HG02642 (cell line): ENCODE data around the gene SPRED2.

Experiments
- ATAC-seq: cut with Tn5 transposase; IDR thresholded peaks from one replicate; pipeline ENCODE4 v1.9.1; 2021; ENCODE audit warnings: mild to moderate bottlenecking; ENCODE audit not compliant: unreplicated experiment, poor library complexity

The SPRED2 gene

DNA sequence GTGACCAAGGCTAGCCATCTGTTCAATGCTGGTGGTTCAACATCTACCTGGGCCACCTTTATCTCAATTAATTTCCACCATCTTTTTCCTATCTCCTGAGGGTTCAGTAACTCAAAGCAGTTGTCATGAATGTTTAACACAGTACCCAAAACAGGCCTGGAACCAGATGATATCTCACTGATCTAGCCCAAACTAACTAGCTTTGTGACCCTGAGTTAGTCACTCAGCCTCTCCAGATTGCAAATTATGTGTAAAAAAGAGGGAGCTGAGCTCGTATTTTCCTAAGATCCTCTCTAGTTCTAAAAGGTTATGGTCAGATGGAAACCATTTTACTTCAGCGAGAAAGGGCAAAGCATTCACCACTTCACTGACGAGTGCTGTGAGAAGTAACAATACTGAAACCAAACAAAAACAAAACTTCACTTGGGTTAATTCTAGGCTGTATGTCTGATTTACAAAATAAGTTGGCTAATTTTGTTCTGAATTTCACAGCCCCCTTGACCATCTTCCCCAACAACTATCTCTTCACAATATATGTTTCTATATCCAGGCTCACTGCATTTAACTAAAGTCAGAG is 14.8 kb downstream of the SPRED2 start:
- ATAC-seq = no peak

DNA sequence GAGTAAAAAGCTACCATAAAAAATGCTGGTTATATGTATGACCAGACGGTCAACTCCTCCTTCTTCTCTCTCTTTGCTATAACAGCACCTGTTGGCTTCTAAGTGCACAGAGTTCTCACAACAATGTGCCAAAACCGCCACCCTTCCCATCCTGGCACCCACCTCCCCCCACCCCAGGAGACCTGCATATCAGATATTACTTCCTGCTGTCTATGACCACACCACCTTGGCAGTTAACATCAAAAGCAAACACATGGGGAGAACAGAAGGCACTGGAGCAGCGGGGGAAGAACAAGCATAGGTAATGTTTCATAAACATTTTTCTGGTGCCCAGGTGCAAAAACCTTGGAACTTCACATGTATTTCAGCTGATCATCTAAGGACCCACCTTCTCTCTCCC is 15.5 kb downstream of the SPRED2 start:
- no peak for ATAC-seq

DNA sequence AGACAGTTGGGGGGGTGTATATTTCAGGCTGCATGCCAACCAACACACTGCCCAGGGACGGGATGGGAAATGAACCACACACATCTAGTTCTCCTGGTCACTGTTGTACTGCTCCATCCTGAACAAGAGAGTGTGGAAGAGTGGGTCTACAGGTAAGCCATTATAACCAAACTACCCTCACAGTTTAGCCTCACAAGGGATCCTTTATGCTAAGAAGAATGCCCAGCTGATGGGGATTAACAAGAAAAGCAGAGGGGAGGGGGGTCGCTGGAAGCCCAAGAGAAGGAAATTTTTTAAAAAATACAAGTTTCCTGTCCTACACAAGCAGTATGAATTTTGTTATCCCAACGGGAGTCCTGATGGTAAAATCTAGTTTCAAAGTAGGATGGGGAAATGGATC is 16.1 kb downstream of the SPRED2 start:
- no peak for ATAC-seq

DNA sequence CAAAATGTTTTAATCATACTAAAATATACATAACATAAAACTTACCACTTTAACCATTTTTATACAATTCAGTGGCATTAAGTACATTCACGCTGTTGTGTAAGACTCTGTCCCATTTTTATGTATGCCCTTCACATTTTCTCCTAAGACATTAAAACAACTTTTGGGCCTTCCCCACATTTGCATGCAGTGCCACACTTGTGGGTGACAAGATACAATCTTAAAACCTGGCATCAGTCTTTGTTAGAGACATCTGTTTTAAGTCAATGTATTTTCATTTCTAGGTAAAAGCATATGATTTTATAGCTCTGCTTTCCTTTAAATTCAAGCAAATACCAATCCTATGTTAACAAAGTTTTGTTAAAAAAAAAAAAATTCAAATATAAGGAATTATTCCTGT is 17.3 kb downstream of the SPRED2 start:
- no peak for ATAC-seq

DNA sequence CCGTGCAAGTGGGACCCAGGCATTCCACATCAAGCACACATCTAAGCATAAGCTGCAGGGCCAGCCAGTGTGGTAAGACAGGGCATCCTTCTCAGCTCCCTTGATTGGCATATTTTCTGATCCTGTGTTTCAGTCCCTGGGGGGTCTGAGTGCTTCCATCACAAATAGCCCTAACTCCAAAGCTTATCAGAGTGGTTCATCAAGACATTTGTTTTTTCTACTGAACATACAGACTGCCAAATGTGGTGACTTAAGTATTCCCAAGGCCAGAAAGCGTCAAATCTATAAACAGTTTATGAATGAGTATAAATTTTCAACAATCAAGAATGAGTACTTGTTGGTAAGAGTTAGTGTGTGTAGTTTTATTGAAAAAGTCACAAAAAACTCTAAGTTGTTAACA is 18.8 kb downstream of the SPRED2 start:
- no peak for ATAC-seq

DNA sequence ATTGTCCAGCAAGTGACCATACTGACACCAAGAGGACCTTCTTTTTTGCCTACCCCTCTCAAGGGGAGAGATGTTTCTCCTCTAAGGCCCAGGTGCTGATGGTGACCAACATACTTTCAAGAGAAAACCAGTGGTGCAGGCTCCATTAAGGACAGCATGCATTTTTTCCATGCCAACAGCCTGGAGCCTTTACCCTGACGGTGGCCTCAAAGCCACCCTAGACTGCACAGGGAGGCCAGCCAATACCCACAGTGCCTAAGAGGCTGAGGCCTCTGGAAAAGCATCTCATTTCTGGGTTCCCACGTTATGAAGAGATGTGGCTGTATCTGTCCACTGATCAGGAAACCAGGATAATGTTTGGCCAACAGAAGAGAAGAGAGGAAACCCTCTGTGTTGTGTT is 19.3 kb downstream of the SPRED2 start:
- no peak for ATAC-seq

DNA sequence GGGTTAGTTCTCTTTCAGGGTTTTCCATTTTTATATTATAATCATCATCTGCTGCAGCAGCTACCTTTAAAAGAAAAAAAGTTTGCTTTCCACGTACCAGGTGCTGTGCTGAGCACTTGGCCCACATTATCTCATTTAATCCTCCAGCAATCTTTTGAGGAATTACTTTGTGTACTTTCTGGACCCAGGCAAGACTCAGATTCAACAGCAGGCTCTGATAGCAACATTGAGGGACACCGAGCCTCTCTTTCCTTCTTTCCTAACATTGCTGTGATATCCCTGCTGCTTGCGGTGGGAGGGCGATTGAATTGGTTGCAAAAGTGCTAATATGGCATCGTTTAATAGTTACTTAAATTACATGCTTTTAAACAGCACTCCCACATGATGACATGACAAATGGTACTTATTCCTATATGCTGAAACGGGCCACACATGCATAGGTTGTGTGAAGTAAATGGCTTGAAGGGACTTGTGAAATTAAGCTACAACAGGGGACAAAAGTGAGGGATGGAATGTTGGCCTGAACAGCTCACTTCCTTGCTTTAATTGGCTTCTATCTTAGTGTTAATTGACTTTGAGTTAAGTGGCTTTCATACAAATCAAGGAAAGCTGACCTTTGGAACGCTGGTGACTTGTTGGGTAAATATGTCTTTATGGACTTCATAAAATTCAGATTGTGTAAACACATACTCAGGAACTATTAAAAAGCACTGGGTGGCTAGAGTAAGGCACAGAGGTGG is 21.2 kb downstream of the SPRED2 start:
- ATAC-seq = no peak

DNA sequence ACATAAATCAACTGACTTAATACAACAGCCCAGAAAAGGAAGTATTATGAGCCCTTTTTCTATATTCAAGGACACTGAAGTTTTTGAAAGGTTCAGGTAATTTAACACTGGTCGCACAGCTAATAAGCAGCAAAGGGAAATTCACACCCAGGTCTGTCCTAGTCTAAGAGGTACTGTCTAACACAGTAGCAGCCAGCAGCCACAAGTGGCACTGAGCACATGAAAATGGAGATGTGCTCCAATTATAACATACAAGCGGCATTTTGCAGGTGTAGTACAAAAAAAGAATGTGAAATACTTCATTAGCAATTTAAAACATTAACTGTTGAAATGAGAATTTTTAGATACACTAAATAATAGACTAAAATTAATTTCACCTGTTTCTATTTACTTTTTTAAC is 23.4 kb downstream of the SPRED2 start:
- ATAC-seq = no peak

DNA sequence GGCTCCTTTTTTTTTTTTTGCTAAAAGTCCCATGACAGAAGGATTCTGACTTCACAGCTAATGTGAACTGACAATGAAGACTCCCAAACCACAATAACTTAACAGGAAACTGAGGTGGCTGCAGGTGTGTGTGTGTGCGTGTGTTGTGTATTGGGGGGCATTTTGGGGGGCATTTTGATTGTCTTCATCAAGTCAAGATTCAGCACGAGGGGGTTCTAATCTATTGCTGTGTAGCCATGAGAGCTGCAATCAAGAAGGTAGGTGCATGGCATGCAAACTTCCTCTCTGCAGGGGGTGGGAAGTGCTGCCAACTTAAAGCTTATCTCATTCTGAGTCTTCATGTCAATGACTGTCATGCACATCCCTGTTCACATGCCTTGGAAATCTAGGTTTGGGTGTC is 25.2 kb downstream of the SPRED2 start:
- no peak for ATAC-seq

DNA sequence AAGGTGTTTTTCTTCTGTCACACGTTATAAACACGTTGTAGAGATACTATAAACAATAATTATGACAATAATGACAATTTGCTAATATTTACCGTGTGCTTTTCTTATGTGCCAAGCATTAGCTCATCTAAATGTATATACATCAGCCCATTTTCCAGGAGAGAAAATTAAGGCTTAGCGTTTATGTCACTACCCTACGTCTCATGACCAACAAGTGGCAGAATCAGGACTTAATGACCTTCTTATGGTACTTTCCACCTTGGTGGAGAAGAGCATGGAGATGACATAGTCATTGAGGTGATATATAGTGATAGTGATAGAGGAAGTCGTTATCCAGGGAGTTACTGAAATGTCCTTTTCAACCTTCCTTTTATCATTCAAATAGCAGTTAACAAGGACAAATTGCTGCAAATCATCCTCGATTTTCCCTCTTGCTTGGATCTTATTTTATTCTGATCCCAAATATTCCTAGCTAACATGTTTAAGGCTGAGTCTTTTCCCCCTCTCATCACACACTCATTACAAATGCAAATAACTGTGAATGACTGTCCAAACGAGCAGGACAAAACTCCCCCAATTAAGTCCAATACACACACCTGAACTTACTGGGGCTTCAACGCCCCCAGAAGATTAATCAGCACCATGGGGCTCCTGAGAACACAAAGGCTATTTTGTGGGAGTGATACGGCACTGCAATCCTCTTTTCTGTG is 27.3 kb downstream of the SPRED2 start:
- no peak for ATAC-seq

DNA sequence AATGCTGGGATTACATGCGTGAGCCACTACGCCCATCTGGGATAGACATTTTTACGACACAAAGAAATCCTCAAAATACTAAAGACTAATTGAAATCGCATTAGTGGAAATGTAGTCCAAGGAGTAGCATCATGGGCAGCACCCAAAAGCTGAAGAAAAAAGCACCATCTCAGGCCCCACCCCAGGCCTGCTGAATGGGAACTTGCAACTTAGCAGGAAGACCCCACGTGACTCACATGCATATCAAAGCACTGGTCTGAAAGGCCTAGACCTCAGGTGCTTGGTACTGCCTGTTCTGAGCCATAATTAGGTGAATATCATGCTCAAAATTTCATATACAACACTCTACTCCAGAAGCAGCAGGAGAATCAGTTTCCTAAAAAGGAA is 28.9 kb downstream of the SPRED2 start:
- no peak for ATAC-seq

DNA sequence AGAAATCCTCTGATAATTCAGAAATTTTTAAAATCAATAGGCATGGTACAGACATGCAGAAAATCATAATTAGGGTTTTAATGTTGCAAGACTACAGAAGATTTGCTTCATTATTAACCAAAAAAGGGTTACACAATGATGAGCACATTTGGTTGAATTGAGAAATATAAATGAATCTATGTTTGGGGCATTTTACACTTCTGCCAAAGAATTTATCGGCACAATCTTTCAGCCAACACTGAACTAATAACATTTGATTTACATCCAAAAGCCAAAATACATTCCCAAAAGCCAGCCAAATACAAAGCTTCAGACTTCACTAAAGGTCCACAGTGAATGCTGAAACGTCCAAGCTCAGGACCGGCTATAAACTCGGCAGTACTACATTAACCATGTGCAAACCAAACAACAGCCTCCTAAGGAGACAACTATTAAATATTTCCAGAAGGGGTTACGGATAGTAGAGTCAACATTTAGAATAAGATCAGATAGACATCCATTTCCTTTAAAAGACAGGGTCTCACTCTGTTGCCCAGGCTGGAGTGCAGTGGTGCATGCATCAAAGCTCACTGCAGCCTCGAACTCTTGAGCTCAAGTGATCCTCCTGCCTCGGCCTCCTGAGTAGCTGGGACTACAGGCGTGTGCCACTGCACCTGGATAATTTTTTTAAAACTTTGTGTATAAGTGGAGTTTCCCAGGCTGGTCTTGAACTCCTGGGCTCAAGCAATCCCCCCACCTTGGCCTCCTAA is 29.4 kb downstream of the SPRED2 start:
- ATAC-seq = no peak

DNA sequence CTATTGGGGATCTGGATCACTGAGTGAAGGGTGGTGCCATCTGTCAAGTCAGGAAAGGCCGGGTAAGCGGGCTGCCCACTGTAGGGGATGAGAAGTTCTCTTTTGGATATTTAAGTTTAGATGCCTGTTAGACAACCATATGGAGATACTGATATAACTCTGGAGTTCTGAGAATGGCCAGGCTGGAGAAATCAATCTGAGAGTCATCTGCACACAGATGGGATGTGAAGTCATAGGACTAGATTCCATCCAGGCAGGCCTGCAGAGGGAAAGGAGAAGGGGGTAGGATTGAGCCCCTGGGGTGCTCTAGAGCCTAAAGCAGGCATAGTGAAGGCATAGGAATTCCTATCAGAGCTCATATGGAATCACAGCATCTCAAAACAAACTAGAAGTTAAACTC is 30.1 kb downstream of the SPRED2 start:
- no peak for ATAC-seq

DNA sequence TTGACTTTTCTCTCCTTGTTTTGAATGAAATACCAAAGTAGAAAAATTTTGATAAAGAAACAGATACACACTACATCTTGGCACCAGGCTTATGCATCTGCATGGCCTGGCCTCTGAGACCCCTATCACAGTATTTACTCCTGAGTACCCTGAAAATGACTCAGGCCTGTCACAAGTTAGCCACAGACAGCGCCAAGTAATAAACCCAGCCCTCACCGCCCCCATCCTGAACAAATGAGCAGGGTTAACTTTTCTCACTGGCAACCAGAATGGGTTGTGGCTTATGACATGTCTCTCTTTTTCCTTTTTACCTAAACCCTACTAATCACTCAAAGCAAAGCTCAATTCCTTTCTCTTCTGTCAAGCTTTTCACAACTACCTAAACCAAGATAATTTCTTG is 35.3 kb downstream of the SPRED2 start:
- ATAC-seq = no peak

DNA sequence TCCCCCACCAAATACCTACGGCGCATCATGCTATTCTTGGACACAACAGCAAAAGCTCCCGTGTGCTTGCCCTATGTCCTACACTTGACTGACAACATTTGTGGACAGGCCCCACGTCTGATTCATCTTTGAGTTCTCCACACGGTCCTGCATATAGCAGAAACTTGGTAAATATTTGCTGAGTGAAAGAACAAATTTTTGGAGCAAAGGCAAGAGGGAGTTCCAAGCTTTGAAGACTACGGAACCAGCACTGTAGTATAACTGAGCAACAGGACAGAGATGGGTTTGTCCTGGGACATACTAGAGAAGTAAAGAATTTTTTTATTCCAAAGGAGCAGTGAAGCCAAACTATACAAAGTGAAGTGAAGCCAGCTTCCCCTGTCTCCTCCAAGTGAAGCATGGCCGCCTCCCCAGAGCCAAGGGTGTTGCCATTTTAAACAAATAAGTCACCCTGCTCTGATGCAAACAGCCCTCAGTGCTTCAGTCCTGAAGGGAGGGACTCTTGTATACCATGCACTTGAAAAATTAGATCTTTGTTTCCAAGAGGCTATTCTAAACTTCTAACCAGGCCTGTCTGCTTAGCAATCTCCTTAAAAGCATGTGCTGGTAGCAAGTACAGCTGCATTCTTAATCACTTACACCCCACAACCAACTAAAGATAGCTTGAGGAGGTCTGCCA is 35.9 kb downstream of the SPRED2 start:
- no peak for ATAC-seq

DNA sequence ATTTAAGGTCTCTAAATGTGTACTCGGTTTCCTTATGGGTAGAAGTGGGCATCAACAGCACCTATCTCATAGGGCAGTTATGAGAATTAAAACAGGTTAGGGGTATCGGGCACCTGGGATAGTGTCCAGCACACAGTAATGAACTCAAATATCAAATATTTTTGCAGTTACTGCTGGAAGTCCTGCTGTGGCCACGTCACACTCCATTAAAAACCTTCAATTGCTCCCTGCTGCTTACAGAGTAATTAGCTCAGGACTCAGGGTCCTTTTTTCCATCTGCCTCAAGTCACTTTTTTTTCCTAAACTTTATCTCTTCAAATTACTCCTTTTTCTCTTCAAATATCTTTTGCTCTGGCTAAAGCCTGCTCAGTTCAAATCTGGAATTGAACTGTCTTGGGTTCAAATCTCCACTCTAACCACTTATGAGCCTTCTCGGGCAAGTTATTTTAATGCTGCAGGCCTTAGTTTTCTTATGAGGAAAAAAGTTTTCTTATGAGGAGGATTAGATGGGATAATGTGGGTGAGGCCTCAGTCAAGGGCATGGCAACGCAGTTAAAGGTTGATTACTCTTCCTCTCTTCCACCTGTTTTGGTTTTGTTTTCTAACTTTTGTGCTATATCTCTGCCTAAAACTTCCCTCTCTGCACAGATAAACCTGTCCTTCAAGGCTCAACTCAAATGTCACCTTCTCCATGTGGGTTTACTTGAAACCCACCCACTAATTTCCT is 36.6 kb downstream of the SPRED2 start:
- no peak for ATAC-seq

DNA sequence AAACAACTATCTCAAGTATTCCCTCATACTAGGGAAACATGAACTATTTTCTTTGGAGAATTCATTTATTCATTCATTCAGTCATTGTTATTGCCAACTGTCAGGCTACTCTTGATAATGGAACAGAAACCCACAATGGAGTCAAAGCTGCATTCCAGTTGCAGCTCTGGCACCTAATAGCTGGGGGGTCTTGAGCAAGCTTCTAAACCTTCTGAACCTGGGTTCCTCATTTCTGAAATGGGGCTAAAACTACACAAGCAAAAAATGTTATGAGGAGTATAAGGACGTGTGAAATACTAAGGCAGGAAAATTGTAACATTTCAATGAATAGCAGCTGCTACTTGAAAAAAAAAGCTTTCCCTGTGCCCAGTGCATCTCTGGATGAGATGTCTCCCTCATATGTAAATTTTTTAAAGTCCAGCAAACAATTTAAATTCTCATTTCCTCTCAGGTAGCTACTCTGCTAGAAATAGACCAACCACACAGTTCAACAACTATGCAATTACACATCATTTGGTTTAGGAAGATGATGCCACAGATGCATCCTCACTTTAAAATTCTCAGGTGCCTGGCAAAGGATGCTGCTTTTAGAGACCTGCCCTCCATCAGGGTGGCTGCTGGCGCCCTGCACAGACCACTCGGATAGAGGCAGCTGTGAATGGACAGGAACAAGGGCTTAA is 38.5 kb downstream of the SPRED2 start:
- no peak for ATAC-seq

DNA sequence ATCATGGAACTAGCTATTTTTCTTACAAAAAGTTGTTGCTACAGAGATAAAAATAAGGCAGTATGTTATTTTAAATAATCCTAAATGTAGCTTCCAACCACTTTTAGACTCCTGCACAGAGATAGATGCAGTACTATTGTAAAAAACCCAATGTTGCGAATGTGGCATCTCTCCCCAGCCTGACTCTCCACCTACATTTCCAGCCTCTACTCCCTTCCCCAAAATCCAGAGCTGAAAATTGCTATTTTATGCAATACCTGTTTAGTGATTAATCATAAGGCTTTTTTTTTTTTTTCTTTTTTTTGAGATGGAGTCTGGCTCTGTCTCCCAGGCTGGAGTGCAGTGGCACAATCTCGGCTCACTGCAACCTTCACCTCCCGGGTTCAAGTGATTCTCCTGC is 39.4 kb downstream of the SPRED2 start:
- no peak for ATAC-seq

DNA sequence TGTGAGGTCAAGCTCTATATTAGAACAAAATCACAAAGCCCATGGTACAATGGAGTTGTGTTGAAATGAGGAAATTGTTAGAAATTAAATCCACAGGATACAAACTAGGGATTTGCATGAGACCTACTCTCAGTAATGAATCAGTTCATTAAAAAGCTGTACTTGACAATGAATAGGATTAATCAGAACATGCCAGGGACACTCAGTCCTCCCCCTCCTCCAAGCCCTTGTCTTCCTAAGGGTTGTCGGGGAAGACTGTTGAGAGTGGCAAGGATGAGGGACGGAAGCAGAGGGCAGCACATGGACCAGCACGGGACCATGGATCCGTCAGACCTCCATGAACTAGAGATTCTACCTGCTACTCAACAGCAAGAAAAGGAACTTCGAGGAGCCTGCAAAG is 39.8 kb downstream of the SPRED2 start:
- no peak for ATAC-seq
